OCI-M2 (cell line): ENCODE measurements around the gene DOCK9.
A peak's percentile ranks its signal among the peaks of the same experiment; 100 is the strongest.

Experiments used
- DNase-seq: peaks from one replicate; lab custom pipeline; 2025; ENCODE audit not compliant: unreplicated experiment; lab: John Stamatoyannopoulos, UW

Gene DOCK9

DNA sequence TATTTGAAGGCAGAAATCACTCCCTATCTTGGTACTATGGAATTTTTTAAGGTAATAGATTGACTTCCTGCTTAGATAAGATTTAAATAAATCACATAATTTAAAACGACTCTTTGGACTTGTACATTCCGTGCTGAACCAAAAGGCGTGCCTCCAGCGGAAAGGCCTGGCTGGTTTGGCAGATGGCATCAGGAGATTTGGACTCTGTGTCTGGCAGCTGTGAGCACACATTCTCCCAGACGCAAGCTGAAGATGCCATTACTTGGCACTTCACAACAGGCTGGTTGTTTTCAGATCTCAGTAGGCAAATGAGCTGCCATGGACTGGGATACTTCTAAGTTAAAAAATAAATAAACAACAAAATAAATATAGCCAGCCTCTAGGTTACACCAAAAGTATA, 120.9 kb downstream of the DOCK9 start:
- no peak for DNase-seq

DNA sequence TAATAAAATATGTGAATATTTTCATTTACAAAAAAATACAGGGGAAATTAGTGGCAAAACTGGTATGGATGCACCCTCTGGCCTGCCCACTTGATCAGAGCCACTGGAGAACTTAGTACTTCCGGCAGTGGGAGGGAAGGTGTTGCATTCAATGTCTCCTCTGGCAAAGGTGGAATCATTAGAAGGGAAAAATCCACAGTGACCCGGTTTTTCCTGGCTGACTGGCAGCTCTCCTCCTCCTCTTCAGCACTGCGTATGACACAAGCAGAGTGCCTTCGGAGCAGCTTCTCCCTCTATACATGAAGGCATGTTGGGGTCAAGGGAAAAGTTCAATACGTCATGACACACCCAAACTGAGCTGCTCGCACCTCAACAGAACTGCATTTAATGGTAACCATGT, 123.4 kb downstream of the DOCK9 start:
- no peak for DNase-seq

DNA sequence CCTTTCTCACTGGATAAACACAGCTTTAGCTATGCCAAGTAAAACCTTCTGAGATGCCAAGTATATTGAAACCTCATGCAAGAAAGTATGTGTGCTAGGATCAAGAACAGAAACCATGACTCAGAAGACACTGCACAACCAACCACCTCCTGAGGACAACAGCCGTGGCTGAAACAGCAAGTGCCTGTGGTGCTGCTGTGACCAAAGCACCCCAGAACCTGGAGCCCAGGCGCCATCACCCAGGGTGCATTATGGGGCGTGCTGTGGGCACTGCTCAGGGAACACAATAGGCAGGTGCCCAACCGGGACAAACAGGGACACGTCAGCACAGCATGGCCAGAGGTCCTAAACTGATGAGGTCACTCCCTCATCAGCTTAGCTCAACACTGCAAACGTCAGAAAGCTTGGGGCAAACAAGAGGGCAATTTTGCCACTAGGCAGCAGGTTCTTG, 124.1 kb downstream of the DOCK9 start:
- no peak for DNase-seq

DNA sequence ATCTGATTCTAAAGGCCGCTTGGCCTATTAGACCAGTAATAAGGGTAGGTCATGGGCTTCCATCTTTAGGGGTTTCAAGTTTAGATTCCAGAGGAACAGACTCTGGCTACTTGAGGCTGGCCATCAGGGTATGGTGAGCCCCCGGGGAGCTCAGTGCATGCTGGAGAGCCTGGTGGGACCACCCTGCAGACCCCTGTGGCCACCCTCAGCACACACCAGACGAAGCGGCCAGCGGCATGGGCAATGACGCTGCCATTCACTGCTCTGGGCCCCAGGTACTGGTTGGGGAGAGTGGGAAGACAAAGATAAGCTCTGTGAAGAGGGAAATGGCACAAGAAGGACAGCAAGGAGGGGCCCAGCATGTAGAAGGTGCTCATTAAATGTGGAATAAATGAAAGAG, 126.6 kb downstream of the DOCK9 start:
- no peak for DNase-seq

DNA sequence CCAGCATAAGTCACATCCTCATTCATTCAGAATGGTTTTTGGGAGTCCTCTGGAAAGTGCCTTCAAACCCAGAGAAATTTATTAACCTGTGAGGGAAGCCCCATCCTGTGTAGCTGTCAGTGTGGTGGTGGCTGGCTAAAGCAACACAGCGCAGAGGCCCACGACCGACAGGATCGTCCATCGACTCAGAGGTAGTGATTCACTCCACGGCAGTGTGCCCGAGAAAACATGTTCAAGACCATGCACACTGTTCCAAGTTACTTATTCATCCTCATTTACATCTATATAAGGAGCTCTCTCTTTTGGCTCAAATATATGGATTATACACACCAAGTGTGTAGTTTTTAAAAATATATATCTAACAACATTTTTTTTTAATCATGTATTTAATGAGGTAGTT, 129.1 kb downstream of the DOCK9 start:
- DNase-seq: no peak

DNA sequence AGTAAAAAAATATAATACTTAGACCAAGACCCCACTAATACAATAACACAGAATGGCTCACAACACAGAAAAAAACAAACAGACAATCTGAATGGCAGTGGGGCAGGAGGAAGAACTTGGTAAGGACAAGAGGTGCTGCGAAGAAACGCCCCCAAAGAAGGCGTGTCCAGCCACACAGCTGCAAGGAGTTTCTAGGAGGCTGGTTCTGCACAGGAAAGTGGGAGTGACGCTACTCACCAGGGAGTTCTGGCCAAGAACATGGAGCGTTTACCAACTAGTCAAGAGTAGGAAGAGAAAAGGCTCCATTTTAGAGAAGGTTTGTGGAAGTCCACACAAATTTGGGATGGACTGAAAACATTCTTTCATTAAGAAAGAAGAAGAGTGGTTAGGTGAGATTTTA, 130.1 kb downstream of the DOCK9 start:
- DNase-seq: no peak

DNA sequence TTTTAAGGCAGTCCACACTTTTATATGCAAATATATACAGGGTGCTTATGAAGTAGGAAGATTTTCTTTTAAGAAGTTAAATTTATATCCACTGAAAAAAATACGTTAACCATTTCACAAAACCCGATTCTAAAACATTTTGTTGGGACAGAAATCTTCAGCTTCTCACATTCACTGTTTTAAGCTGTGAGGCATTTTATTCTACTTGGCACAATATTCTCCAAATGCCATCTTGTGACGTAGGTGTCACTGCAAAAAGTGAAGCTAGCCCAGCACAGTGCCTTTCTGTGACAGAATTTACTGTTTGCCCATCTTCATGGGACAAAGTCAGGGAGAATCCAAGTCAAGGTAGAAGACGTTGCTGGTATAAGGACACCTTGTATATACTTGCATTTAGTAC, 130.9 kb downstream of the DOCK9 start:
- no peak for DNase-seq

DNA sequence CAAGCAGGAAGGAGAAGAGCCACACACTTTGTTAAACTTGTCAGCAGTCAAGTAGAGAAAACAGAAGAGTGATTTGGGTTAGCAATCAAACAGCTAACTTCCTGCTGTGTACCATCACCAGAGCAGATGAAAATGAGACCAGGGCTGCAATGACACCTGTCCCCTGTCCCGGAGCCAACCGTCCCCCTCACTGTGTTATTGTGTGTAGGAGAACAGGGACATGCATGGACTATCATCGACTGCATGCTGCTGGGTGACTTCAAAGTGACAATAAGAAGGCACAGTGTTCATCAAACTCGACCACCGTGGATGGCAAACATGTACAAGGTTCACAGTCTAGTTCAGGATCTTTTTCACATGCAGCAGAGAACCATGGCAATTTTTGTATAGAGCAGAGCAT, 131.3 kb downstream of the DOCK9 start:
- DNase-seq: no peak

DNA sequence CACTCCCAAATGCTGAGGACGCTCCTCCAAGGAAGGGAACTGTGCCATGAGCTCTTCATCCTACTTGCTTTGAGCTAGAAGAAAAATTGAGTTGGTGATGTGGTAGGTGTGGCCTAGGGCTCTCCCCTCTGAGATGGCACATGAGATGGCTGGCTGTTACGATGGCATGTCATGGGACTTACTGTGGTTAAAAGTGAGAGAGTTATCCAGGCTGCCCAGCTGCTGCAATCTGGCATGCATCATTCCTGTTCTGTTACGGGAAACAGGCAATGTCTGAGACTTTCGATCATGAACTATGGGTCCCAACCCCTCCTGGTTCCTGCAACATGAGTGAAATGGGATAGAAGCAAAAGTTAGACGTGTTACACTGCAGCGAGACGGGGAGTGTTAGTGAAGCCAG, 132.1 kb downstream of the DOCK9 start:
- DNase-seq: no peak

DNA sequence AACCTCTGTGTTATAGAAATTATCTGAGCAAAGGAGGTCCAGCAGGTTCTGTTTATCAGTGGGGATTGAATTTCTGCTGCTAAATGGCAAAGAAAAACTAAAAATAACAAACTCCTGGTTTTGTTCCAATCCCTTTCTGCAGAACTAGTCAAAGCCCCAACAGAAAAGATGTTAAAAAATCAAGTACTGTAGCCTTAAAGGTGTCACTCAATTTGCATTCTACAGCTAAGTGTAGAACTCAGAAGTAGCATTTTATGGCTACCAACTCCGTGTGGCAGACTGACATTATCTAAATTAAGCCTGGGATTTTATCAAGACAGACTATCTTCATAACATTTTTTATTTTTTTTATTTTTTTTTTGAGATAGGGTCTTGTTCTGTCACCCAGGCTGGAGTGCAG, 133.8 kb downstream of the DOCK9 start:
- DNase-seq: no peak

DNA sequence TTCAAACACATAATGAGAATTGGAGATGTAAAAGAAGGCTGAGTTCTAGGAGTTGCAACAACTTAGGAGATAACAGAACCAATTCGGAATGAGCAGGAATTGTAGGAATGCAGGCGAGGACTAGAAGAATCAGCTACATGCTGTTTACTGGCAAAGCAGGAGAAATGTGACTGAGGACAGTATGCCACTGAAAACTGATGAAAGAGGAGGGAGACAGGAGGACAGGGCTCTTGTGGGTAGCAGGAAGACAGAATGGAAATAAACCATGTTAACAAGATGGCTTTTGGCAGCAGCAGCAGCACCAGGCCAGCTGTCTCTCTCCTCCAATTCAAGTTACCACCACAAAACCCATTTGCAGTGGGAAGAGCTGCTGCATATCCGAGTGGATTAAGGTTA, 134.4 kb downstream of the DOCK9 start:
- no peak for DNase-seq

DNA sequence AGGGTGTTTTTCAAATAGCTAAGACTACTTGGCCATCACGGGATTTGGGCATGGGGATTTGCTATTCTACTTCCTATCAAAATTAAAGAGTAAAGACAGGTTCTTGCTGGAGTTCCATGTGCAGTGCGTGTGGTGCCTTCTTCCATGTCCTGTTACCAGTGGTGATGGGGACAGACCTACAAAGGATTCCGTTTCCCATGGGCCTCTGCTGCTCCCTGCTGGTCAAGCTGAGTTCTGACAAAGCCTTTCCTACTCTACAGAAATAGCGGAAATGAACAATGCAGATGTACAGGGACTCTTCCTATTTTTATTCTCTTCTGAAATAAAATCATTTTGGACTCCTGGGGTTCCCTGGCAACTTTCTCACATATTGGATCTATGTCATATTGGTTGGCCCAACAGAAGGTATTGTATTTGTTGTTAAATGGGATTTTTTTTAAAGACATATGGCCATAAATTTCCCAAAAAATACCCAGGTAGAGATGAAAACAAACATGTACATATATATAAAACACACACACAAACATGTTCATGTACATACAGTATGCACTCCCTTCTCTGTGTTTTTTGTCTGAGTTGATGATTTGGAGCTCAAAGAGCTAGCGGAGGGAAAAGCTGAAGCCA, 134.9 kb downstream of the DOCK9 start:
- peak; percentile 0 for DNase-seq

DNA sequence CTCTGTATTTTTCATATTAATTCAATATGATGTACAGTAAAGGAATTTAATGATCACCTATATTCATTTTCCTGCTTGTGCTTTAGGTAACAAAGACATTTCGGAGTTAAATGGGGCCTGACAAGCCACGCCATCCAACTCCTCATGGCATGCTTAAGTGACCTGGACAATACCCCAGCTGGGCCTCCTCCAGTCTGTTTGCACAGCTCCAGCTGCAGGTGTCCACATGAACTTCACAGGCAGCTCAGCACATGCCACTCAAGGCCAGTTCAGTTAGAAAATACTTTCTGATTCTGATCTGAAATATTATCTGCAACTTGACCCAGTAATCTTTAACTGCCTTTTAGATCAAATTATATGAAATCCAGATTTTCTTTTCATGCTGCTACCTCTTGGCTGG, 135.8 kb downstream of the DOCK9 start:
- no peak for DNase-seq

DNA sequence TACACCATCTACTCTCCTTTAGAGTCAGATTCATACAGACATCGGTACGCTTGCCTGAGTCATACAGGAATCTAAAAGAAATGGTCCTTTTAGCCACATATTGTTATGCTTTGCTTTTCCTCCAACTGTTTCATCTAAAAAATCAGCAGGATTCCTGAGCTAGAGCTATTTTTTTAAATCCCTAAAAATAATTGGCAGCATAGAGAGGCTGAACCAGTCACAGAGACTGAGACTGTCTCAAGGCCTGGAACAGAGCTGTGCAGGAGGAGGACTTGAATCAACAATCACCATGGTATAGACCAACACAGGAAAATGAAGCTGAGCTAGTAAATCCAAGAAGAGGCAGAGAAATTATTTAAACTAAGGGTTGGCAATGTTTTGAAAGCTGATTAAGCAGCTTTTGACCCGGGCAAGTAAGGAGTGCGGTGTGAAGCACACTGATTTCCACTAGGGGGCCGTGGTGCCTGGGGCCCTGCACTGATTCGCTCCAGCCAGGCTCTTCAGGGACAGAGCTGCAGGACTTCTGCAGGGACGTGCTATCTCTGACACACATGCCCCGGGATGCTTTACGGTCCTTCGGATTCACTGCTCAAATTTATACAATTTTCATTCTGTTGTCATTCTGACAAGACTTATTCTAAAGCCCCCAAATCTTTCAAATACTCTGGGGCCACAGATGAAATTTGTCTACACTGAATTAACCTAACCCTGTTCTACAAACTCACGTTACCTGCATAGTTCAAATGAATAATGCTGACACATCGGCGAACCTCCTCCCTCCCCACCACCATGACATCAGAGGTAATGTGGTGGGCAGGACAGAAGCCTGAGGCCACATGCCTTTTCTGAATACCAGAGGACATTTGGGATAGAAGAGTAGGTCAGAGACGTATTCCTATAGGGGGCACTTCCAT, 137.8 kb downstream of the DOCK9 start:
- peak; percentile 1 for DNase-seq

DNA sequence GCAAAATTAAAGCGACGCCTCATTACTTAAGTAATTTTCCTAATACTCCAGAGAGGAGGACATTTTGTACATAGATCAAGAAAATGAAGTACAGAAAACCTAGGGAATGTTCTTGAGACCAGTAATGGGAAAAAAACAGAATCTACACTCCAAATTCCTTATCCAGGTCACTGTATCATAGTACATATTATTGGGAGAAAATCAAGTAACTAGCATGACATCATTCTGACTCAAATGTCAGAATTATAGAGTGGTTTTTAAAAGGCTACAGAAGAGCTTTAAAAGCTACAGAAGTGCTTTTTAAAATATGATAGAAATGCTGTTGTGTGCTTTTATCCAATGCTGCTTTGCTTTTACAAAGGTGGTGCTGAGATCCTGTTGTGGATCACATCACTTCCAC, 139.1 kb downstream of the DOCK9 start:
- DNase-seq: no peak

DNA sequence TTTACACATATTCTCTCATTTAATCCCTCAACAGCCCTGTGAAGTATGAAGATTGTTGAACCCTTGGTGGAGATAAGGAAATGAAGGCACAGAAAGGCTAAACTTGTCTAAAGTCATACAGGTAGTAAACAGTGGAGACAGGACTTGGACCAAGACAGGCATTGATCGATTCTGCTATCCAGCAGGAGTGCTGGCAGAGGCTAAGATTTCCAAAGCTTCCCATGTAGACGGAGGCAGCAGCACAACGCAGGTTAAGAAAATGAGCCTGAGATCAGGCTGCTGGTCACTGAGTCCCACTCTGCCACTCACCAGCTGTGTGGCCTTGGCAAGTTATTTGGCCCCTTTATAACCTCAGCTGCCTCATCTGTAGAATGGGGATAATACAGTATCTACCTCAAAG, 140.0 kb downstream of the DOCK9 start:
- DNase-seq: no peak

DNA sequence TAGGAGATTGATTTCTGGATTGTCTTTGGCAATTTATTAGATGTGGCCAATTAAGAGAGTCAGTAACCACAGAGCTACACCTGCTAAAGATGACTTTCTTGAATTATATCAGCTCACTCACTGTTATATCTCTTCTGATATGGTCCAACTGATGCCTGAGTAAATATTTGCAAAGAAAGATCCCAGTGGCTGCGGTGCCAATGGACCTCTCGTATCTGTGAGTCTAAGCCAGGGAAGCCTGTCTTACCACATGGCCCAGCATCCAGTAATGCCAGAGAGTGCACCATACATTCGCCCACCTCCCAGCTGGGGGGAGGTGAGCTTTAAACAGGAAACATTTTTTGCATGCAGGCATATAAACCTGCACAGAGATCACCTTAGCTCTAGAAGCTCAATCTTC, 142.7 kb downstream of the DOCK9 start:
- no peak for DNase-seq

DNA sequence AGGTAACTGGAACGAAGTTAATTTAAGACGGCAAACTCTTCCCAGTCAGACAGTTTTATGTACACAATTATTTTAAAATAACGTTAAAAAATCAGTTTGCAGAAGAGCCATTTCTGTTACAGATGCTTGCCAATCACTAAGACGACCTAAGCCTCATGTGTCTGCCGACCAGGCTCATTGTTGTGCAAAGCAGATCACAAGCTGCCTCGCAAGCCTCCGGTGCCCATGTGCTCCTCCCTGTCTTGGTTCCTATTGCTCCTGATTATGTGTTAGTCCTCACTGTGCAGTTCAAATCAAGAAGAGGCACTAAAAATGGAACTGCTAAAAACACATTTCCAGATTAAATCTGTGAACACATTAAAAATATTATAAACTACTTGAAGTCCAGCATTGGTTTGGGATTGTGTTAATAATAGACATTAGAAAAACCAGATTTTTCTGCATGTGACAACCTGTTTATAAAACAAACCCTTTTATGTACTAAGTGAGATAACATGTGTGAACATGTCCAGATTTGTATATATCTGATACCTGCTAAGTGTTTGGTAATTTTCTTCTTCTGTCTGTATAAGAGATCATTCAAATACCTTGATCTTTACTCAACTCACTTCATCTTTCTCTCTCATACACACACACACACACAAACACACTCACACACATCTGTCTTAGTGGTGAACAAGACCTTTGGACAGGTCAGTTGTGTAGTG, 143.5 kb downstream of the DOCK9 start:
- DNase-seq: no peak

DNA sequence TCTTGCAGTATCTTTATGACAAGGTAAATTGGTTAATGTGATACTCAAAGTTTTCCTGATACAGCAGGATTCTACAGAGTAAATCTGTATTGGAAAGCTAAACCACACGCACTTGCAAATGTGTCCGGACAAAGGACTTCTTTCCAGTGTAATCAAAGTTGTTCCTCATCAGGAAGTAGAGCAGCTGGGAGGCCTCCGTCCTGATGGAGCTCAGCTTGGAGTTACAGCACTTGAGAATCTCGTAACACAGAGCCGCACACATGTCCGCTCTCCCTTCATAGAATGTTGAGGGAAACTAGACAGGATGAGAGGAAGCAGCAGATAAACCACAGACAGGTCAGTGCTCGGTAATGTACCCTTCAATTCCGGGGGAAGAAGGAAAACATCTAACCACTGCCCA, 146.6 kb downstream of the DOCK9 start:
- DNase-seq: no peak

DNA sequence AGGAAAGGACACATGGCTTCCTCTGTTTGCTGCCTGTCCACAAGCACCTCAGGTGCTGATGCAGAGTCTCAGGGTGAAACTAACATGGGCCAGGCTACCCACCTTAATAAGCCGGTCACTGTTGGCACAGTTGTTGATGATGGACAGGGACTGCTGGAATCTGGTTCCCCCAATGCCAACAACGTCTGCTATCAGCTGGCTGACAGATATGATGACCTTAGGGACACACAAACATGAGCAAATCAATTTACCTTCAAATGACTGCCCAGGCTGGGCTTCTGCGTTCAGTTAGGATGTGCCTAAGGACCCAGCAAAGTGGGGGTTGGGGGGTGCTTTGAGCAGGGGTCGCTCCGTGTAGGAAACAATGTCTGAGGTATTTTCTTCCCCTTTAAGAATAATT, 148.3 kb downstream of the DOCK9 start:
- DNase-seq: no peak

DNA sequence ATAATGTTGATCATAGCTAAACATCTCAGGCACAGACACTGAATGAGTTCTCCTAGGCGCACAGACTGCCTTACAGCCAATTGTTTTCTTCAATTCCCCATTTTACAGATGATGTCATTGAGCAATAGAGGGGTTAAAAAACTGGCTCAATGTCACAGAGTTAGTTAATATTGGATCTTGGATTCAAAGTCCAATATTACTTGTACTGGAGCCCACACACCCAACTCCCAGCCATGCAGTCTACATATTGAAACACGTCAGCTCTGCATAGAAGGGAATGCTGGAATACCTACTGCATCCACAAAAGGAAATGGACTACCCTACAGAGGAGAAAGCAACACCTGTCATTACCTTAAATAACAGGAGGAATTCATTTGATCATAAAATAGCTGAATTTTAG, 149.2 kb downstream of the DOCK9 start:
- DNase-seq: no peak

DNA sequence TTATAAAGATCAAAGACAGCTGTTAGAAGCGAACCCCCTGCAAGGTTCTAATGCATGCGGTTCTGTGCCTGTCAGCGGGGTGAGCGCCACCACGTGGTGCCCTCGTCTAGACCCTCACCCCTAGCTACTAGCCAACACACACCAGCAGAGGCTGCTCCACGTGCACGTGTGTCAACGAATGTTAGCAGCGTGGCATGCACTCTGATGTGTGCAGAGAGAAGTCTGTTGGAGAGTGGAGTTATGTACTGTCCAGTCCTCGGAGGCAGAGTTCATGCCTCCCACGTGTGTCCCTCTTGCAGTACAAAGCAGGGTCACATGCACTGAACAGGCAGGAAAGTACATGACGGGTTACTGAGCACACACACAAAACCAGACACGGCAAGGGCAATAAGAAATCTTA, 150.4 kb downstream of the DOCK9 start:
- DNase-seq: no peak
